Gastrocnemius medialis (tissue), 4 donors: ENCODE data around the gene TRIOBP.

Source experiments
- CTCF ChIP-seq, 5 experiments: fragments of 450-650 bp in 3 of 5; fragments of 200-600 bp in 2 of 5; sonication (generic) in 2 of 5; IDR thresholded peaks in 4 of 5; conservative IDR thresholded peaks in 1 of 5; 1 replicate in 4 of 5; 2 replicates in 1 of 5; pipeline ENCODE4 v1.5.1; 2016 to 2019; ENCODE audit warnings: antibody characterized with exemption in 5 of 5, mild to moderate bottlenecking in 3 of 5, moderate library complexity in 3 of 5
- POLR2A ChIP-seq, 2 donors: fragments of 450-650 bp; IDR thresholded peaks; one replicate each; pipeline ENCODE4 v1.6.1; 2017; ENCODE audit warnings: antibody characterized with exemption in 2 of 2, mild to moderate bottlenecking in 2 of 2, moderate library complexity in 2 of 2

- peak in 1 of 5 experiments; percentile 25 for TF ChIP-seq CTCF (IDR thresholded peaks at IDR 0.05 in 4 of 5, conservative IDR thresholded peaks at IDR 0.05 in 1 of 5)
- peak in 1 of 2 donors; percentile 7 for TF ChIP-seq POLR2A (IDR thresholded peaks at IDR 0.05)
Measured at GRCh38 chr22:37818409-37819104, 121.7 kb downstream of the TRIOBP start.
